Retinal pigment epithelial cell (primary cell): ENCODE measurements around the gene MICOS13.

Experiments
- DNase-seq: peaks from one replicate; pipeline ENCODE4 v3.0.0-alpha.2; 2010; ENCODE audit warnings: low read depth
- H3K4me3 ChIP-seq: 2 replicates; pipeline ENCODE4 v1.5.1; 2011; ENCODE audit warnings: mild to moderate bottlenecking, low read length, control low read depth, moderate library complexity
- TF ChIP-seq, protein P1 (sequence below): conservative IDR thresholded peaks from 2 replicates; pipeline ENCODE4 v1.5.1; 2011; ENCODE audit warnings: low read depth, low read length, control low read depth, inconsistent platforms

The MICOS13 gene

DNA sequence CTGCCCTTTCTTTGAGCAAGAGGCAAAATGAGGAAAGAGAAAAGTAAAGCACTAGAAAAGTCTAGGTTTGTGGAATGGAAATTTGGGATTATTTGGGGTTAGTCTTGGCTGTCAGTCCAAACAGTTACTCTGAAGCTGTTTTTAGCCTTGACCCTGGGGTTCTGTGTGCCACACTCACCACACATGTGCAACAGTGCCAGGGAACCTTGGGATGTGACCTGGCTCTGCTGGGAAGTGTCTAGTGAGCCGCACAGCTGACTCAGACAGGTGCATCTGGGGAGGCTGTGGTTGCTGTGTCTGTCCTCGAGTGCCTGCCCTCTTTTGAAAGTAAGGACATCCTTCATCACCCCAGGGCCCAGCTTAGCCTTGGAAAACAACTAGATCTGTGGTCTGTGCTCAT lies 15.8 kb downstream of the MICOS13 start:
- H3K4me3 ChIP-seq, result no peak overlapping the region
- TF ChIP-seq, protein P1, sequence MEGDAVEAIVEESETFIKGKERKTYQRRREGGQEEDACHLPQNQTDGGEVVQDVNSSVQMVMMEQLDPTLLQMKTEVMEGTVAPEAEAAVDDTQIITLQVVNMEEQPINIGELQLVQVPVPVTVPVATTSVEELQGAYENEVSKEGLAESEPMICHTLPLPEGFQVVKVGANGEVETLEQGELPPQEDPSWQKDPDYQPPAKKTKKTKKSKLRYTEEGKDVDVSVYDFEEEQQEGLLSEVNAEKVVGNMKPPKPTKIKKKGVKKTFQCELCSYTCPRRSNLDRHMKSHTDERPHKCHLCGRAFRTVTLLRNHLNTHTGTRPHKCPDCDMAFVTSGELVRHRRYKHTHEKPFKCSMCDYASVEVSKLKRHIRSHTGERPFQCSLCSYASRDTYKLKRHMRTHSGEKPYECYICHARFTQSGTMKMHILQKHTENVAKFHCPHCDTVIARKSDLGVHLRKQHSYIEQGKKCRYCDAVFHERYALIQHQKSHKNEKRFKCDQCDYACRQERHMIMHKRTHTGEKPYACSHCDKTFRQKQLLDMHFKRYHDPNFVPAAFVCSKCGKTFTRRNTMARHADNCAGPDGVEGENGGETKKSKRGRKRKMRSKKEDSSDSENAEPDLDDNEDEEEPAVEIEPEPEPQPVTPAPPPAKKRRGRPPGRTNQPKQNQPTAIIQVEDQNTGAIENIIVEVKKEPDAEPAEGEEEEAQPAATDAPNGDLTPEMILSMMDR, result no peak
- DNase-seq, result no peak

DNA sequence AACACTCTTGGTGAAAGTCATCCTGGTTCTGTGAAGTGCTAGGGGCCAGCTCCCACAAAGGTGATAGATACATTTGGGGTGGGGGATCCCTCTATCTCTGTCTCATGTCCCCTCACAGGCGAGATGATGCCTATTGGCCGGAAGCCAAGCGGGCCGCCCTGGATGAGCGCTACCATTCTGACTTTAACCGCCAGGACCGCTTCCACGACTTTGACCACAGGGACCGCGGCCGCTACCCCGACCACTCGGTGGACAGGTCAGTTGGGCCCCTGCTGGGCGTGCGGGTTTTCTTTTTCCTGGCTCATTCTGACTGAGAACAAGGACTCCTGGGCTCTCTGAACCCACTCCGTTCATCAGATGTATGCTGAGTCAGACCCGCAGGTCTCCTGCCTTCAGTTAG lies 16.4 kb downstream of the MICOS13 start:
- H3K4me3 ChIP-seq, result no peak overlapping the region
- DNase-seq, result no peak
- TF ChIP-seq, protein P1, result no peak

DNA sequence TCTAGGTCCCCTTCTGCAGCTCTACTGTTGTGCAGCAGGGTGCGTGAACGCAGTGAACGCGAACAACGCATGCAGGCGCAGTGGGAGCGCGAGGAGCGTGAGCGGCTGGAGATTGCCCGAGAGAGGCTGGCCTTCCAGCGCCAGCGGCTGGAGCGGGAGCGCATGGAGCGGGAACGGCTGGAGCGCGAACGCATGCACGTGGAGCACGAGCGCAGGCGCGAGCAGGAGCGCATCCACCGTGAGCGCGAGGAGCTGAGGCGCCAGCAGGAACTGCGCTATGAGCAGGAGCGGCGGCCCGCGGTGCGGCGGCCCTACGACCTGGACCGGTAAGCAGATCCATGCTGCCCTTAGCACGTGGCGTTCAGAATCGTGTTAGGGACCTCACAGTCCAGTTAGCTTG lies 18.8 kb downstream of the MICOS13 start:
- TF ChIP-seq, protein P1, result no peak
- H3K4me3 ChIP-seq, result no peak overlapping the region
- no peak for DNase-seq

DNA sequence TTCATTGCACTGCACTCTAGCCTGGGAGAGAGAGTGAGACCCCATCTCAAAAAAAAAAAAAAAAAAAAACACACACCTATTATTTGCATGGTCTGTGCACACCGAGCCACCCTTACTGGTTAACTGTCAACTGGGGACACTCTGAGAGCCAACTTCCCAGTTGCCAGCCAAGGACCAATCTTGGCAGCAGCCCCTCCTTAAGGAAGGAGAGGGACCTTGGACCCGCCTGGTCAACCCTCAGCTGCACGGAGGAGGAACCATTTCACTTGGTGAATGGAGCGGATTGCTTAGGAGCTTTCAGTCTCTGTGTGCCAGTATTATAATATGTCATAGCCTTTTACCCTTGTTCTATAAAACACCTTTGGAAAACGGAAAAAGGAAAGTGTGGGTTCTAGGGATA lies 24.9 kb downstream of the MICOS13 start:
- no peak for DNase-seq
- TF ChIP-seq, protein P1, result no peak
- no peak overlapping the region for H3K4me3 ChIP-seq

DNA sequence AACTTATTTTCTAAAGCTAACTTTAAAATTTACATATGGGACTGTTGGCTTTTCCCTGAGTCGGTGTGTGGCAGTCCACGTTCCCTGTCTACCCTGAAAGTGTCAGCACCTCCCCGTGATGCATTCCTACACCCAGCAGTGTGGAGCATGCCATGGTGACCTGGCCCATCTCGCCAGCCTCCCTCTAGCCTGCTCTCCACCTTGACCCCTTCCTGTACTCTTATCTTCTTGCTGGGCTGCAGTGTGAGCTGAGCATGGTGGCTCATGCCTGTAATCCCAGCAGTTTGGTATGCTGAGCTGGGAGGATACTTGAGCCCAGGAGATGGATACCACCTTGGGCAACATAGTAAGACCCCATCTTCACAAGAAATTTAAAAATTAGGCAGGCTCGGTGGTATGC lies 25.4 kb downstream of the MICOS13 start:
- TF ChIP-seq, protein P1, result no peak
- H3K4me3 ChIP-seq, result no peak overlapping the region
- no peak for DNase-seq

DNA sequence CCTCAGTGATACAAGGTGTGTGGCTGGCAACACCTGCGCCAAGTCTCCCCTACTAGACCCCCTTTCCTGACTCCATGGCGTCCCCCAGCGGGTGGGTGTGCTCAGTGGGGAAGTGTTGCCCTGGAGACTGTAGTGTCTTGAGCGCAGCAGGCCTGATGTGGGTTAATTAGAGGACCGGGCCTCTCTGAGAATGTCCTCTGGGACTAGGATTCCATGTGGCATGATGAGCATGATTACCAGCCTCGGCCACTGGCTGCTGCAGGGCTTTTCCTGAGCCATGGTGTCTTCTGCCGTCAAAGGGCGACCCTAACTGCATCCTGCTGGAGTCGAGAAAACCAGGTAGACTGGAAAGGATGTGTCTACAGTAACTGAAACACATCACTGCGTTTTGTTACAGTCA lies 28.1 kb downstream of the MICOS13 start:
- TF ChIP-seq, protein P1, result no peak

DNA sequence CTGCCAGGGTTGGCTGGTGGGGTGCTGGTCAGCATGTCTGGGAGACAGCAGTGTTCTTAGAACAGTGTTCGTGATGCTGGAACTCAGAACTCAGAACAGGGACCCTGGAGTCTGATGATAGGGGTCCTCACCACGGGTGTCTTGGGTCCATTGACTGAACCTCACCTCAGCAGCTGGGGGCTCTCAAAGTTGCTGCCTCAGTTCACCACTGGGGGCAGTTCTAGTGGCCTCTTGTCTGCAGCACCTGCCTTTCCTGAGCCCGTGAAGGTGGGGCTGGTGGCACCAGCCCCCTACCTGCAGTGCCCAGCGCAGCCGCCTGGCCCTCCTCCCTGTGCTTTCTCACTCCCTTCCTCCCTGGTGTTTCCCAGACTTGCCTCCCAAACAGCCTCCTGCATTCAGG lies 29.0 kb downstream of the MICOS13 start:
- DNase-seq, result no peak
- TF ChIP-seq, protein P1, result no peak
- no peak overlapping the region for H3K4me3 ChIP-seq

More for the DNA sequence above, 28.1 kb downstream of the MICOS13 start:
- no peak for DNase-seq
- no peak overlapping the region for H3K4me3 ChIP-seq
